OCI-LY7 (cell line): ENCODE results near the gene RELN. TPM values are rescaled to one million over a fixed set of nuclear protein-coding genes. Genes with fewer than 3 reads are reported as not detected.

Experiments
- BruUV-seq: library from RNA; stranded (reverse); fragments of 400-500 nt; replicated peaks from 2 replicates; lab custom pipeline; 2021; lab: Mats Ljungman, UMichigan
- CTCF ChIA-PET: fragments of 300-600 bp; sonication (Branson Sonifier 250); formaldehyde crosslinking; loops from one replicate; lab custom pipeline; 2022; ENCODE audit warnings: antibody characterized with exemption; ENCODE audit not compliant: unreplicated experiment; lab: Charles Lee
- POLR2A ChIA-PET: fragments of 300-600 bp; sonication (Branson Sonifier 250); formaldehyde crosslinking; loops from one replicate; lab custom pipeline; 2022; ENCODE audit warnings: antibody characterized with exemption; lab: Charles Lee
- DNase-seq: peaks from one replicate; pipeline ENCODE4 v3.0.0-alpha.2; 2015; ENCODE audit warnings: low spot score
- H2AFZ ChIP-seq: fragments of 200-600 bp; sonication (generic), shearing (Covaris generic); 2 replicates; pipeline ENCODE4 v1.6.1; 2014; ENCODE audit warnings: mild to moderate bottlenecking, antibody characterized with exemption, low read length, moderate library complexity
- H3K27ac ChIP-seq: fragments of 200-600 bp; sonication (generic); 2 replicates; pipeline ENCODE4 v1.5.1; 2014; ENCODE audit warnings: mixed run types, low read depth, mild to moderate bottlenecking, moderate library complexity, low read length, inconsistent platforms; ENCODE audit not compliant: poor library complexity, severe bottlenecking
- H3K36me3 ChIP-seq: fragments of 200-600 bp; sonication (generic); 2 replicates; pipeline ENCODE4 v1.6.1; 2014; ENCODE audit warnings: mild to moderate bottlenecking, antibody characterized with exemption, low read length, moderate library complexity, mixed read lengths; ENCODE audit not compliant: insufficient read depth
- H3K4me1 ChIP-seq: fragments of 200-600 bp; sonication (generic); 2 replicates; pipeline ENCODE4 v1.5.1; 2014; ENCODE audit warnings: mild to moderate bottlenecking, low read length; ENCODE audit not compliant: insufficient read depth, poor library complexity, severe bottlenecking
- H3K4me2 ChIP-seq: fragments of 200-600 bp; sonication (generic); 2 replicates; pipeline ENCODE4 v1.6.1; 2014; ENCODE audit warnings: mild to moderate bottlenecking, low read length
- H3K4me3 ChIP-seq: fragments of 200-600 bp; sonication (generic); 2 replicates; pipeline ENCODE4 v1.5.1; 2014; ENCODE audit warnings: mild to moderate bottlenecking, low read depth, low read length; ENCODE audit not compliant: poor library complexity, severe bottlenecking
- H3K79me2 ChIP-seq: fragments of 200-600 bp; sonication (generic); 2 replicates; pipeline ENCODE4 v1.6.1; 2016; ENCODE audit warnings: low read depth, mild to moderate bottlenecking, low read length, moderate library complexity, mixed read lengths; ENCODE audit not compliant: insufficient read depth
- H3K9me2 ChIP-seq: fragments of 200-600 bp; sonication (generic); 2 replicates; pipeline ENCODE4 v1.6.1; 2016; ENCODE audit warnings: mild to moderate bottlenecking, low read length, mixed read lengths; ENCODE audit not compliant: insufficient read depth
- H3K9me3 ChIP-seq: fragments of 200-600 bp; sonication (generic); 2 replicates; pipeline ENCODE4 v1.6.1; 2014; ENCODE audit warnings: mild to moderate bottlenecking, mixed run types, low read length, mixed read lengths
- H4K20me1 ChIP-seq: fragments of 200-600 bp; sonication (generic); 2 replicates; pipeline ENCODE4 v1.6.1; 2014; ENCODE audit warnings: mild to moderate bottlenecking, antibody characterized with exemption, low read length, moderate library complexity, mixed read lengths; ENCODE audit not compliant: insufficient read depth
- EZH2phosphoT487 ChIP-seq: fragments of 200-600 bp; sonication (generic); IDR thresholded peaks from 2 replicates; pipeline ENCODE4 v1.6.1; 2018; ENCODE audit warnings: low read depth, borderline replicate concordance, mild to moderate bottlenecking, mixed run types, antibody characterized with exemption, low read length, moderate library complexity, mixed read lengths
- intact Hi-C: fragments of 100-400 bp; cut with micrococcal nuclease; formaldehyde crosslinking; loops from one replicate; pipeline ENCODE4 v1.10.0; 2022; ENCODE audit not compliant: unreplicated experiment
- total RNA-seq, 2 experiments: library from RNA; depleted of rRNA in 1 of 2; stranded (reverse); fragments of >200 nt in 1 of 2; shearing (Covaris generic) in 1 of 2; gene quantifications; 2 replicates each; pipeline ENCODE4 v1.2.3, GENCODE V29; 2014 to 2022
- TF ChIP-seq, protein P1 (sequence below): fragments of 200-600 bp; sonication (generic); conservative IDR thresholded peaks from 2 replicates; pipeline ENCODE4 v1.5.1; 2014; ENCODE audit warnings: mild to moderate bottlenecking, antibody characterized with exemption, low read length, moderate library complexity, mixed read lengths

RELN gene
- total RNA-seq, 2 experiments from 2014 or later, result not detected

- no peaks in the 10 kb centered on the region for H3K36me3 ChIP-seq
- CTCF ChIA-PET, result no interaction called here
- no peaks in the 10 kb centered on the region for H3K79me2 ChIP-seq
- no peak overlapping the region for H3K27ac ChIP-seq
- H3K9me3 ChIP-seq, result no peaks in the 10 kb centered on the region
- H3K9me2 ChIP-seq, result no peaks in the 10 kb centered on the region
- no peak for TF ChIP-seq EZH2phosphoT487
- TF ChIP-seq, protein P1, sequence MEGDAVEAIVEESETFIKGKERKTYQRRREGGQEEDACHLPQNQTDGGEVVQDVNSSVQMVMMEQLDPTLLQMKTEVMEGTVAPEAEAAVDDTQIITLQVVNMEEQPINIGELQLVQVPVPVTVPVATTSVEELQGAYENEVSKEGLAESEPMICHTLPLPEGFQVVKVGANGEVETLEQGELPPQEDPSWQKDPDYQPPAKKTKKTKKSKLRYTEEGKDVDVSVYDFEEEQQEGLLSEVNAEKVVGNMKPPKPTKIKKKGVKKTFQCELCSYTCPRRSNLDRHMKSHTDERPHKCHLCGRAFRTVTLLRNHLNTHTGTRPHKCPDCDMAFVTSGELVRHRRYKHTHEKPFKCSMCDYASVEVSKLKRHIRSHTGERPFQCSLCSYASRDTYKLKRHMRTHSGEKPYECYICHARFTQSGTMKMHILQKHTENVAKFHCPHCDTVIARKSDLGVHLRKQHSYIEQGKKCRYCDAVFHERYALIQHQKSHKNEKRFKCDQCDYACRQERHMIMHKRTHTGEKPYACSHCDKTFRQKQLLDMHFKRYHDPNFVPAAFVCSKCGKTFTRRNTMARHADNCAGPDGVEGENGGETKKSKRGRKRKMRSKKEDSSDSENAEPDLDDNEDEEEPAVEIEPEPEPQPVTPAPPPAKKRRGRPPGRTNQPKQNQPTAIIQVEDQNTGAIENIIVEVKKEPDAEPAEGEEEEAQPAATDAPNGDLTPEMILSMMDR, result no peak
- no peak overlapping the region for H2AFZ ChIP-seq
- POLR2A ChIA-PET, result no interaction called here
- H4K20me1 ChIP-seq, result no peaks in the 10 kb centered on the region
- no peak for DNase-seq
- intact Hi-C loops, result no loop called here
- BruUV-seq, result no TSS peak
- H3K4me3 ChIP-seq, result no peak overlapping the region
- H3K4me2 ChIP-seq, result no peak overlapping the region
- H3K4me1 ChIP-seq, result no peaks in the 10 kb centered on the region
Observed at GRCh38 chr7:103752995-103753394, 236.5 kb downstream of the RELN start.

DNA sequence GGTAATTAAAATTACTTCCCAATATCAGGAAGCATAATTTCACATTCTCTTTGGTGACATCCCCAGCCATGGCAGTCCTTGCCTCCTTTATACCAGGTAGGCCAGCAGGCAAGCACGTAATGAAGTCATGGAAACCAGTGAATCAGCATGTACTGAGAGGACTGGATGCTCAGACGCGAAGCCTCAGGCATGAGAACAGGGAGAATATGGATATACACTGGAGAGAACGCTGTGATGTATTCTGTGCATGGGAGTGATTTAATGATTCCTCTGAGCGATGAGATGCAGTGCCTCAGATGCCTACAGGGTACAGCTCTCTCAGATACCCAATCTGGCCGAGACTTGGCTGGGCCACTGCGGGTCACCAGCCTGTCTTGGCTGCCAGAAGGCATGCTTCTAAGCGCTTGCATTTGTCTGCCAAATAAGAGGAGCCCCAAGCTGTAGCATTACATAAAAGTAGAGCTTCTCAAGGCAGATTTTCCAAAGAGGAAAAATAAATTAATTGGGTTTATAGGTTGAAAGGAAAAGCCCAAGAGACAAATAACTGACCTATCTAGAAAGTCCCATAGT is 238.1 kb downstream of the RELN start:
- POLR2A ChIA-PET, result interaction anchor here (0.6 kb wide), 1 partner anchor 10 kb away, joined by 4 read pairs; no protein-coding TSS in a partner anchor
- BruUV-seq, result no TSS peak
- TF ChIP-seq, protein P1, result no peak
- no peak for TF ChIP-seq EZH2phosphoT487
- no peaks in the 10 kb centered on the region for H3K79me2 ChIP-seq
- no peaks in the 10 kb centered on the region for H3K9me2 ChIP-seq
- no peaks in the 10 kb centered on the region for H3K4me1 ChIP-seq
- H3K9me3 ChIP-seq, result no peaks in the 10 kb centered on the region
- intact Hi-C loops, result no loop called here
- no peak for DNase-seq
- H3K27ac ChIP-seq, result no peak overlapping the region
- no peak overlapping the region for H2AFZ ChIP-seq
- CTCF ChIA-PET, result no interaction called here
- H3K36me3 ChIP-seq, result no peaks in the 10 kb centered on the region
- no peak overlapping the region for H3K4me3 ChIP-seq
- no peaks in the 10 kb centered on the region for H4K20me1 ChIP-seq
- no peak overlapping the region for H3K4me2 ChIP-seq

- H3K27ac ChIP-seq, result no peak overlapping the region
- no peaks in the 10 kb centered on the region for H4K20me1 ChIP-seq
- H3K4me3 ChIP-seq, result no peak overlapping the region
- BruUV-seq, result no TSS peak
- CTCF ChIA-PET, result no interaction called here
- no peaks in the 10 kb centered on the region for H3K4me1 ChIP-seq
- no peak for DNase-seq
- H3K79me2 ChIP-seq, result no peaks in the 10 kb centered on the region
- H3K4me2 ChIP-seq, result no peak overlapping the region
- POLR2A ChIA-PET, result no interaction called here
- TF ChIP-seq, protein P1, result no peak
- no peak for TF ChIP-seq EZH2phosphoT487
- no peaks in the 10 kb centered on the region for H3K9me2 ChIP-seq
- H3K36me3 ChIP-seq, result no peaks in the 10 kb centered on the region
- no peaks in the 10 kb centered on the region for H3K9me3 ChIP-seq
- intact Hi-C loops, result no loop called here
- H2AFZ ChIP-seq, result no peak overlapping the region
Observed at GRCh38 chr7:103748680-103749079, 240.8 kb downstream of the RELN start.
